T47D (cell line): ENCODE measurements around the gene HOXC13.
A peak's percentile ranks its signal among the peaks of the same experiment; 100 is the strongest.

Experiments
- DNase-seq, 2 experiments: peaks; one replicate each; pipeline versions ENCODE4 v3.0.0 to v3.0.0-alpha.2; 2011 to 2012; ENCODE audit warnings: low read depth in 1 of 2, low spot score in 1 of 2
- JUND ChIP-seq: IDR thresholded peaks from 2 replicates; pipeline ENCODE4 v1.6.1; 2012; ENCODE audit warnings: low read depth
- in situ Hi-C: cut with HindIII; loops from 2 replicates; pipeline ENCODE4 v1.10.0; 2016; ENCODE audit warnings: low sequenced_read_pairs, low pct_unique_long_range_greater_than_20kb

HOXC13 gene

GRCh38 chr12:53994264-53995001 lies 55.8 kb downstream of the HOXC13 start:
- in situ Hi-C loops = no loop called here
- DNase-seq = peak in 1 of 2 experiments; percentile 80
- no peak for TF ChIP-seq JUND

DNA sequence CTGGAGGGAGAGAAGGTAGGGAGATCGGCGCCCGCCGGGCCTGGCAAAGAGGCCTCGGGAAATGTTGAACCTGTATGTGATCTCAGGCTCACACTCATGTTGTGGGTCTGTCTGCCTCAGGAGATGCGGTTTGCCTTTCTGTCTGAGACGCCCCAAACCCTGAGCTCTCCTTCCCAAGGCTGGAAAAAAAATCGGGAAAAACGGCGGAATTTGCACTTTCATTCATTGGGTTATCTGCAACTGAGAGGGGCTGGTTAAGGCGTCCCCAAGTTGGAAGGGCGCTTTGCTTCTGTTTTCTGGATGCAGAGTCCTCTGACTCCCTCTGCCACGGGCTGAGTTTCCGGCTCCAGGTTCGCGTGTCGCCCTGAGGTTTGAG lies 56.4 kb downstream of the HOXC13 start:
- no peak for TF ChIP-seq JUND
- DNase-seq = no peak
- in situ Hi-C loops = no loop called here

- no peak for TF ChIP-seq JUND
- peak in 1 of 2 experiments; percentile 95 for DNase-seq
- in situ Hi-C loops = no loop called here
Observed at GRCh38 chr12:53995378-53996239, 57.0 kb downstream of the HOXC13 start.
